Esophagus muscularis mucosa (tissue), 4 donors: ENCODE data around the gene GNAT1.

Experiments
- CTCF ChIP-seq, 3 experiments: fragments of 200-600 bp in 2 of 3; fragments of 450-650 bp in 1 of 3; sonication (generic) in 2 of 3; IDR thresholded peaks; one replicate each; pipeline ENCODE4 v1.5.1; 2017 to 2019; ENCODE audit warnings: antibody characterized with exemption in 3 of 3, mild to moderate bottlenecking in 2 of 3, moderate library complexity in 1 of 3
- EP300 ChIP-seq: sonication (generic); formaldehyde crosslinking; IDR thresholded peaks from one replicate; pipeline ENCODE4 v1.6.1; 2017; ENCODE audit warnings: antibody characterized with exemption
- POLR2A ChIP-seq: fragments of 450-650 bp; IDR thresholded peaks from one replicate; pipeline ENCODE4 v1.6.1; 2017; ENCODE audit warnings: antibody characterized with exemption, moderate library complexity, mild to moderate bottlenecking, low read depth
- POLR2AphosphoS5 ChIP-seq, 2 donors: sonication (generic); formaldehyde crosslinking; IDR thresholded peaks; one replicate each; pipeline ENCODE4 v1.6.1; 2017; ENCODE audit warnings: antibody characterized with exemption in 2 of 2

DNA sequence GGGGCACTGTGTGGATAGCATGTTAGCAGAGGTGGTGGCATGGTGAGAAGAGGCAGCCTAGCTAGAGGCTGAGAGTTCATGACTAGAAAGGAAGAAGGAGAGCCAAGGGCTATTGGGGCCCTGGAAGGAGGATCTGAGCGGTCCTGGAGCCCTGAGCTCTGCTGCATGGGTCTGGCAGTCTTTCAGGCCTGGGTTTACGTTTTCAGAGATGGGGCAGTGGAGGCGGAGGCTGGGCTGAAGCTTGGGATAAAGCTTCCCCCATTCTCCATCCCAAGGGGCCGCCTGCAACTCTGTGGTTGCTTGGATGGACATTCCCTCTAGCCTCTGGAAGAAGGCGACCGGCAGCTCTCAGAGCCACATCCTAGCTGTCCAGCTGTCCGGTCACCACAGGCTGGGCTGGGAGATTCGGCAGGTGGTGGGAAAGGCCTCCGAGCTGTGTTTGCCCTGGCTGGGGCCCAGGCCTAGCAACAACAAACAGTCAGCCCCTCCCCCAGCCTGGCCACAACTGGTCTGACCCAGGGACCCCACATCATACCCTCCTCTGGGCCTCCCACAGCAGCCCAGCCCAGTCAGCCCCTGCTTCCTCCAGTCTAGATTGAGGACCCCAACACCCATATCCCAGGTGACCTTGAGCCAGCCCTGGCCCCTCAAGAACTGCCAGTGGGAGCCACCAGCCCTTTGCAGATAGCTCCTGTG, 11.9 kb downstream of the GNAT1 start:
- no peak for TF ChIP-seq CTCF (IDR thresholded peaks at IDR 0.05)
- TF ChIP-seq POLR2AphosphoS5 (IDR thresholded peaks at IDR 0.05): no peak
- TF ChIP-seq POLR2A: no peak
- no peak for TF ChIP-seq EP300
